Sigmoid colon (tissue), 3 donors: Measurements from ENCODE around the gene SRR.

ENCODE experiments used
- CTCF ChIP-seq, 4 experiments: fragments of 450-650 bp in 3 of 4; fragments of 200-600 bp in 1 of 4; IDR thresholded peaks; one replicate each; pipeline ENCODE4 v1.5.1; 2016 to 2019; ENCODE audit warnings: antibody characterized with exemption in 4 of 4, mild to moderate bottlenecking in 3 of 4, moderate library complexity in 2 of 4
- POLR2A ChIP-seq, 2 donors: fragments of 450-650 bp; IDR thresholded peaks; one replicate each; pipeline ENCODE4 v1.6.1; 2016; ENCODE audit warnings: antibody characterized with exemption in 2 of 2, mild to moderate bottlenecking in 2 of 2, moderate library complexity in 2 of 2

DNA sequence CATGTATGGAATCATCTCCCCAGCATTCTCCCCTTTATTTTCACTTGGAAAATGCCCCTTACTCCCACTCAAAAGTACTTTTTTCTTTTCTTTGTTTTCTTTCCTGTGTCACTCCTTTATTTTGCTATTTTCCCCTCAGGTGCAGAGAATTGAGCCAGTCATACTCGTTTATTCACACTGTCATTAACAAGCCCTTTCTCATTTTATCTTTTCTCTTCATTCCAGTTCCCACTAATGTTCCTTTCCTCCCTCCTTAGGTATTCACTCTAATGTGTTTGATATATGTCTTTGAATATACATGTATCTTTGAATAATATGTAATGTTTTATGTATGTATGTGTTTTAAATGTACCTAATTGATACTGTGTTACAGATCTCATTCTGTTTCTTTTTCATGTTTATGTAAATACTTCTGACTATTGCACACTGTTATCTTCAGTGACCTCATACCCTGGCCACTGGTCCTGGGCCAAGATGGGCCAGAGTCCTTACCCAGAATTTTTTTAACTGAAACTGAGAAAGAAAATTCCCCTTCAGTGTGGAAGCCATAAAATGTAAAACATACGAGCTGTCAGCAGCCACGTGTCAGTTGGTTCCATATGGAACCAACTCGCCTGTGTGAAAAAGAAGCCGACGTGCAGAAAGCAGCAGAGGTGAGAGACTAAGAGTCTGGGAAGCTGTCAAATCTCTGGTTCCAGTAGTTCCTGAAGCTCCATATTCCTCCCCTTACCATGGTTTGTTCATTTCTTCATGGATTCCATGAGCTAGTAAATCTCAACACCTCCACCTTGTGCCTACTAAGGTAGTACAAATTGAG, 5.8 kb downstream of the SRR start:
- TF ChIP-seq POLR2A (IDR thresholded peaks at IDR 0.05) (no peak), CTCF (IDR thresholded peaks at IDR 0.05) (no peak)
